ENCODE results near the gene AHNAK2.
"Not testable (repeated sequence)": the region's sequence is repeated elsewhere in the genome, so short reads cannot be mapped to it uniquely, and the experiment has no call there.

AHNAK2 gene

GRCh38 chr14:104977681-104978653 lies at the start of gene AHNAK2:
TSS of gene AHNAK2 (minus strand) at chr14:104978374. CDS start at chr14:104978237, 137 bp downstream.
- DNase-seq: peak; percentile 90
- Histone ChIP-seq H3K4me3 (ENCODE audit: low read depth, low read length) (peak within 1 kb of the TSS; percentile 55), H3K36me3 (no peaks in the 10 kb centered on the region), H3K27me3 (ENCODE audit: insufficient read depth, low read depth, severe bottlenecking) (no peaks in the 10 kb centered on the region), H3K27ac (no peak within 1 kb of the TSS; the same call in none of the 2 replicates), H3K9me3 (ENCODE audit: severe bottlenecking) (no peaks in the 10 kb centered on the region)
- TF ChIP-seq CTCF (IDR thresholded peaks at IDR 0.05; ENCODE audit: low read depth, low read length): no peak

- H3K27me3 ChIP-seq (ENCODE audit: insufficient read depth, low read depth, severe bottlenecking); H3K36me3 ChIP-seq; DNase-seq; H3K4me3 ChIP-seq (ENCODE audit: low read depth, low read length); H3K9me3 ChIP-seq (ENCODE audit: severe bottlenecking); H3K27ac ChIP-seq: not testable (repeated sequence)
Observed at GRCh38 chr14:105027718-105028117, 49.5 kb upstream of the AHNAK2 start.

- Histone ChIP-seq H3K27ac (no peak overlapping the region), H3K36me3 (no peaks in the 10 kb centered on the region), H3K9me3 (ENCODE audit: severe bottlenecking) (no peaks in the 10 kb centered on the region), H3K27me3 (ENCODE audit: insufficient read depth, low read depth, severe bottlenecking) (no peaks in the 10 kb centered on the region), H3K4me3 (ENCODE audit: low read depth, low read length) (no peak overlapping the region)
- TF ChIP-seq CTCF (IDR thresholded peaks at IDR 0.05; ENCODE audit: low read depth, low read length): no peak
- no peak for DNase-seq
Observed at GRCh38 chr14:105026802-105027563, 48.8 kb upstream of the AHNAK2 start.

GRCh38 chr14:105026033-105026785 lies 48.0 kb upstream of the AHNAK2 start:
- Histone ChIP-seq H3K9me3 (ENCODE audit: severe bottlenecking) (no peaks in the 10 kb centered on the region), H3K4me3 (ENCODE audit: low read depth, low read length) (no peak overlapping the region), H3K27ac (no peak overlapping the region), H3K27me3 (ENCODE audit: insufficient read depth, low read depth, severe bottlenecking) (no peaks in the 10 kb centered on the region), H3K36me3 (no peaks in the 10 kb centered on the region)
- no peak for TF ChIP-seq CTCF (IDR thresholded peaks at IDR 0.05; ENCODE audit: low read depth, low read length)
- DNase-seq: no peak

DNA sequence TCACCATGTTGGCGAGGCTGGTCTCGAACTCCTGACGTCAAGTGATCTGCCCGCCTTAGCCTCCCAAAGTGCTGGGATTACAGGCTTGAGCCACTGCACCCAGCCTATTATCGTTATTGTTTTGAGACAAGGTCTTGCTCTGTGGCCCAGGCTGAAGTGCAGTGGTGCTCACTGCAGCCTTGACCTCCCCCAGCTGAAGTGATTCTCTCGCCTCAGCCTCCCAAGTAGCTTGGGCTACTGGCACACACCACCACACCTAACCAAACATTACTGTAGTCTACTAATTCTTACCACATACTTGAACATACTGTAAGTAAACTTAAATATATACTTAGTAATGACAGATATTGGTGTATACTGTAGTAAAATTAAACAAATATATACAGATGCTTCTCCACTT lies 47.3 kb upstream of the AHNAK2 start:
- no peak overlapping the region for H3K27ac ChIP-seq
- no peak for TF ChIP-seq CTCF (IDR thresholded peaks at IDR 0.05; ENCODE audit: low read depth, low read length)
- no peak for DNase-seq

More for the DNA sequence above, 47.3 kb upstream of the AHNAK2 start:
- H3K9me3 ChIP-seq (ENCODE audit: severe bottlenecking): no peaks in the 10 kb centered on the region
- H3K27me3 ChIP-seq (ENCODE audit: insufficient read depth, low read depth, severe bottlenecking): no peaks in the 10 kb centered on the region
- H3K4me3 ChIP-seq (ENCODE audit: low read depth, low read length): no peak overlapping the region
- H3K36me3 ChIP-seq: peaks cover 5% of the 10 kb centered on the region; the same call in 1 of the 2 replicates

Measured in WERI-Rb-1 (cell line).